Measurements from ENCODE around the gene MANSC4. TPM values are rescaled to one million over a fixed set of nuclear protein-coding genes. Genes with fewer than 3 reads are reported as not detected.

Gene MANSC4
- total and polyA plus RNA-seq, 2 donors (not counting 1 experiment from before 2014, with no cell fraction given) = 0.17 TPM; not detected in 1

GRCh38 chr12:27733791-27734190 lies 46.2 kb downstream of the MANSC4 start:
- no peak for TF ChIP-seq EZH2 (IDR thresholded peaks at IDR 0.05; ENCODE audit: low read length, missing control alignments)
- TF ChIP-seq, protein P1, sequence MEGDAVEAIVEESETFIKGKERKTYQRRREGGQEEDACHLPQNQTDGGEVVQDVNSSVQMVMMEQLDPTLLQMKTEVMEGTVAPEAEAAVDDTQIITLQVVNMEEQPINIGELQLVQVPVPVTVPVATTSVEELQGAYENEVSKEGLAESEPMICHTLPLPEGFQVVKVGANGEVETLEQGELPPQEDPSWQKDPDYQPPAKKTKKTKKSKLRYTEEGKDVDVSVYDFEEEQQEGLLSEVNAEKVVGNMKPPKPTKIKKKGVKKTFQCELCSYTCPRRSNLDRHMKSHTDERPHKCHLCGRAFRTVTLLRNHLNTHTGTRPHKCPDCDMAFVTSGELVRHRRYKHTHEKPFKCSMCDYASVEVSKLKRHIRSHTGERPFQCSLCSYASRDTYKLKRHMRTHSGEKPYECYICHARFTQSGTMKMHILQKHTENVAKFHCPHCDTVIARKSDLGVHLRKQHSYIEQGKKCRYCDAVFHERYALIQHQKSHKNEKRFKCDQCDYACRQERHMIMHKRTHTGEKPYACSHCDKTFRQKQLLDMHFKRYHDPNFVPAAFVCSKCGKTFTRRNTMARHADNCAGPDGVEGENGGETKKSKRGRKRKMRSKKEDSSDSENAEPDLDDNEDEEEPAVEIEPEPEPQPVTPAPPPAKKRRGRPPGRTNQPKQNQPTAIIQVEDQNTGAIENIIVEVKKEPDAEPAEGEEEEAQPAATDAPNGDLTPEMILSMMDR (conservative IDR thresholded peaks at IDR 0.05 in 1 of 2, IDR thresholded peaks at IDR 0.05 in 1 of 2; ENCODE audit: low read depth in 1 of 2, low read length in 2 of 2) = no peak
- Histone ChIP-seq H3K4me2 (ENCODE audit: extremely low read depth, insufficient read depth, low read length) (no peak overlapping the region), H3K4me1 (ENCODE audit: control insufficient read depth, extremely low read depth, insufficient read depth, low read length) (no peaks in the 10 kb centered on the region), H3K79me2 (ENCODE audit: control insufficient read depth, insufficient read depth, low read length) (no peaks in the 10 kb centered on the region), H4K20me1 (ENCODE audit: control insufficient read depth, extremely low read depth, insufficient read depth, low read length) (no peaks in the 10 kb centered on the region), H3K27me3 (ENCODE audit: control insufficient read depth, insufficient read depth, low read length) (no peaks in the 10 kb centered on the region), H3K9me3 (ENCODE audit: control insufficient read depth, insufficient read depth, low read depth, low read length) (no peaks in the 10 kb centered on the region), H3K4me3 (replicated peaks in 1 of 4; ENCODE audit: control extremely low read depth in 1 of 4, insufficient read depth in 1 of 4, low read depth in 3 of 4, low read length in 4 of 4) (no peak overlapping the region), H3K9ac (ENCODE audit: insufficient read depth, low read length) (no peak overlapping the region), H2AFZ (ENCODE audit: low read length) (no peak overlapping the region), H3K27ac (ENCODE audit: insufficient read depth, low read length) (no peak overlapping the region), H3K36me3 (ENCODE audit: control insufficient read depth, insufficient read depth, low read length) (no peaks in the 10 kb centered on the region)
- no peak for DNase-seq (ENCODE audit: low read depth in 2 of 2)

DNA sequence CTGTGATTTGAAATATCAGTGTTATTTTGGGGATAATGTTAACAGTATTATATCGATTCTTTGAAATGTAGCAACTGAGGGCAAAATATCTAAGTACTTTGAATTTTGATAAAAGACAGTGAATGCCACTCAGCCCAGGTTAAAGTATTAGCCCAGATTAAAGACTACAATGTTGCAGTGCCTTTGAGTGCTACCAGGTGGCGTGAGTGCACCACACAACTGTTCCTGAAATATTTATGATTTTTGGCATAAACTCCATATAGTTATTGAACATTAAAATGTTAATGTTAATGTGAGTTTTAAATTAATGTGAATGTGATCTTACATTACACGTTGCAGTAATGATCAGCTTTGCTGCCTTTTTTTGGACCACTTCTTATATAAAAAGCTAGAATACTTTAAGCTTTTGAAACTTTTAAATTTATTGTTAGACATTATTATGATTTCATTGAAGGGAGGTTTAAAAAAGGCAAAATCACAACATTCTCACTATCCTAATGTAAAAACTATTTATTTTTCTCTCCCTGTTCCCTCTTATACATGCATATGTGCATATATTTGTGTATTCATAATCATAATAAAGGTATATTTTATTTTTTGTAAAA lies 46.9 kb downstream of the MANSC4 start:
- no peak overlapping the region for H3K27ac ChIP-seq (ENCODE audit: insufficient read depth, low read length)
- no peaks in the 10 kb centered on the region for H4K20me1 ChIP-seq (ENCODE audit: control insufficient read depth, extremely low read depth, insufficient read depth, low read length)
- DNase-seq (ENCODE audit: low read depth in 2 of 2) = peak; percentile 10 to 62
- no peaks in the 10 kb centered on the region for H3K9me3 ChIP-seq (ENCODE audit: control insufficient read depth, insufficient read depth, low read depth, low read length)
- H2AFZ ChIP-seq (ENCODE audit: low read length) = no peak overlapping the region
- no peaks in the 10 kb centered on the region for H3K79me2 ChIP-seq (ENCODE audit: control insufficient read depth, insufficient read depth, low read length)
- H3K9ac ChIP-seq (ENCODE audit: insufficient read depth, low read length) = no peak overlapping the region
- H3K4me3 ChIP-seq (replicated peaks in 1 of 4; ENCODE audit: control extremely low read depth in 1 of 4, insufficient read depth in 1 of 4, low read depth in 3 of 4, low read length in 4 of 4) = no peak overlapping the region
- no peak overlapping the region for H3K4me2 ChIP-seq (ENCODE audit: extremely low read depth, insufficient read depth, low read length)
- no peaks in the 10 kb centered on the region for H3K36me3 ChIP-seq (ENCODE audit: control insufficient read depth, insufficient read depth, low read length)
- no peaks in the 10 kb centered on the region for H3K27me3 ChIP-seq (ENCODE audit: control insufficient read depth, insufficient read depth, low read length)
- TF ChIP-seq, protein P1 (conservative IDR thresholded peaks at IDR 0.05 in 1 of 2, IDR thresholded peaks at IDR 0.05 in 1 of 2; ENCODE audit: low read depth in 1 of 2, low read length in 2 of 2) = peak; percentile 93 to 94
- no peak for TF ChIP-seq EZH2 (IDR thresholded peaks at IDR 0.05; ENCODE audit: low read length, missing control alignments)
- no peaks in the 10 kb centered on the region for H3K4me1 ChIP-seq (ENCODE audit: control insufficient read depth, extremely low read depth, insufficient read depth, low read length)

GRCh38 chr12:27732281-27732680 lies 47.8 kb downstream of the MANSC4 start:
- Histone ChIP-seq H4K20me1 (ENCODE audit: control insufficient read depth, extremely low read depth, insufficient read depth, low read length) (no peaks in the 10 kb centered on the region), H3K27me3 (ENCODE audit: control insufficient read depth, insufficient read depth, low read length) (no peaks in the 10 kb centered on the region), H3K79me2 (ENCODE audit: control insufficient read depth, insufficient read depth, low read length) (no peaks in the 10 kb centered on the region), H3K4me3 (replicated peaks in 1 of 4; ENCODE audit: control extremely low read depth in 1 of 4, insufficient read depth in 1 of 4, low read depth in 3 of 4, low read length in 4 of 4) (no peak overlapping the region), H3K9ac (ENCODE audit: insufficient read depth, low read length) (no peak overlapping the region), H3K4me2 (ENCODE audit: extremely low read depth, insufficient read depth, low read length) (no peak overlapping the region), H3K9me3 (ENCODE audit: control insufficient read depth, insufficient read depth, low read depth, low read length) (no peaks in the 10 kb centered on the region), H3K4me1 (ENCODE audit: control insufficient read depth, extremely low read depth, insufficient read depth, low read length) (no peaks in the 10 kb centered on the region), H2AFZ (ENCODE audit: low read length) (no peak overlapping the region), H3K36me3 (ENCODE audit: control insufficient read depth, insufficient read depth, low read length) (no peaks in the 10 kb centered on the region), H3K27ac (ENCODE audit: insufficient read depth, low read length) (no peak overlapping the region)
- DNase-seq (ENCODE audit: low read depth in 2 of 2) = peak in 1 of 2 donors; percentile 6
- TF ChIP-seq, protein P1 (conservative IDR thresholded peaks at IDR 0.05 in 1 of 2, IDR thresholded peaks at IDR 0.05 in 1 of 2; ENCODE audit: low read depth in 1 of 2, low read length in 2 of 2) = peak in 1 of 2 donors; percentile 44
- TF ChIP-seq EZH2 (IDR thresholded peaks at IDR 0.05; ENCODE audit: low read length, missing control alignments) = no peak
